ENCODE measurements around the gene FAM156B. TPM values are rescaled to one million over a fixed set of nuclear protein-coding genes. Genes with fewer than 3 reads are reported as not detected.
"Not testable (repeated sequence)": the region's sequence is repeated elsewhere in the genome, so short reads cannot be mapped to it uniquely, and the experiment has no call there.

FAM156B gene
- total RNA-seq, 1 experiment from 2014 or later = 21.8 TPM

DNA sequence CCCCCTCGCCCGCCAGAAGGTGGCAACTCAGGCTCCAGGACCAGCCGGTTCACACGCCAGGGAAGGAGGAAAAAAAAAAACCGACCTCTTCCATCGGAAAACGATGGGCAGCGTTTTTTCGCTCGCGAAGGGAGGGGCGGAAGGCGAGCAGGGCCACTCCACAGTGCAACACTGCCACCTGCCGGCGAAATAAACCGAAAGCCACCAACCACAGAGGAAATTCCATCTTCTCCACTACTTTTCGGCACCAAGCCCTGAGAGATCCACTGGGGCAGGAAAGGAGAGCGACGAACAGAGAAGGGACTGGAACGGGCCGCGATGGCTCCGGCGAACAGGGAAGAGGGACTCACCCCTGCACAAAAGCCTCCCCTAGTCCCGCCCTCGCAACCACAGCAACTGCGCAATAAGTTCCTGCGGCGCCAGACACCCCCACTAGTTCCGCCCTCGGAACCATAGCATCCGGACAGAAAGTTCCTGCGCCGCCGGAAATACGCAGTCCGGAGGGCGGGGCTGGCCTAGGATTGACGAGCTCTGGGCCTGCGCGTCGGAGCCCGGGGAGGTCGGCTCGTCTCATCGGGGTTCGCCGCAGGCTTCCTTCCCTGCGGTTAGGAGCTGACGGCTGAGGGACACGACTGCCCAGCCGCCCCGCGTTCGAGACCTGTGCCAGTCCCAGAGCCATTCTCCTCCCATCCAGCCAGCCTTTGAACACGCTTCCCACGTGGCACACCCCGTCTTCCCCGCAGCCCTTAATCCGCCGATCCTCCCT is 37.8 kb downstream of the FAM156B start:
- Histone ChIP-seq H3K9me3 (ENCODE audit: low read depth, low read length, poor library complexity, severe bottlenecking) (no peaks in the 10 kb centered on the region), H3K36me3 (ENCODE audit: insufficient read depth, low read length, poor library complexity, severe bottlenecking) (no peaks in the 10 kb centered on the region), H3K4me3 (ENCODE audit: low read depth, low read length, poor library complexity, severe bottlenecking) (peak overlapping the region; percentile 70), H3K27ac (ENCODE audit: low read depth, low read length, poor library complexity, severe bottlenecking) (peak overlapping the region; percentile 97), H3K27me3 (replicated peaks; ENCODE audit: insufficient read depth, low read depth, low read length, poor library complexity) (no peaks in the 10 kb centered on the region), H3K4me1 (ENCODE audit: insufficient read depth, low read length, poor library complexity, severe bottlenecking) (no peaks in the 10 kb centered on the region)
- intact Hi-C loops (cut with micrococcal nuclease; ENCODE audit: unreplicated experiment) = no loop called here
- peak; percentile 98 for DNase-seq (ENCODE audit: low spot score)
- ChIA-PET POLR2A (ENCODE audit: low non-redundant PET) (no interaction called here), CTCF (interaction anchor here (0.6 kb wide), 1 partner anchor 673 kb away, joined by 3 read pairs; no protein-coding TSS in a partner anchor)
- TF ChIP-seq, protein P1, sequence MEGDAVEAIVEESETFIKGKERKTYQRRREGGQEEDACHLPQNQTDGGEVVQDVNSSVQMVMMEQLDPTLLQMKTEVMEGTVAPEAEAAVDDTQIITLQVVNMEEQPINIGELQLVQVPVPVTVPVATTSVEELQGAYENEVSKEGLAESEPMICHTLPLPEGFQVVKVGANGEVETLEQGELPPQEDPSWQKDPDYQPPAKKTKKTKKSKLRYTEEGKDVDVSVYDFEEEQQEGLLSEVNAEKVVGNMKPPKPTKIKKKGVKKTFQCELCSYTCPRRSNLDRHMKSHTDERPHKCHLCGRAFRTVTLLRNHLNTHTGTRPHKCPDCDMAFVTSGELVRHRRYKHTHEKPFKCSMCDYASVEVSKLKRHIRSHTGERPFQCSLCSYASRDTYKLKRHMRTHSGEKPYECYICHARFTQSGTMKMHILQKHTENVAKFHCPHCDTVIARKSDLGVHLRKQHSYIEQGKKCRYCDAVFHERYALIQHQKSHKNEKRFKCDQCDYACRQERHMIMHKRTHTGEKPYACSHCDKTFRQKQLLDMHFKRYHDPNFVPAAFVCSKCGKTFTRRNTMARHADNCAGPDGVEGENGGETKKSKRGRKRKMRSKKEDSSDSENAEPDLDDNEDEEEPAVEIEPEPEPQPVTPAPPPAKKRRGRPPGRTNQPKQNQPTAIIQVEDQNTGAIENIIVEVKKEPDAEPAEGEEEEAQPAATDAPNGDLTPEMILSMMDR (conservative IDR thresholded peaks at IDR 0.05; ENCODE audit: low read depth, low read length) = peak; percentile 97
- TF ChIP-seq EZH2 (IDR thresholded peaks at IDR 0.05; ENCODE audit: borderline replicate concordance, low read depth, low read length, poor library complexity, severe bottlenecking) = no peak
- no TSS peak for BruUV-seq (replicated peaks)

DNA sequence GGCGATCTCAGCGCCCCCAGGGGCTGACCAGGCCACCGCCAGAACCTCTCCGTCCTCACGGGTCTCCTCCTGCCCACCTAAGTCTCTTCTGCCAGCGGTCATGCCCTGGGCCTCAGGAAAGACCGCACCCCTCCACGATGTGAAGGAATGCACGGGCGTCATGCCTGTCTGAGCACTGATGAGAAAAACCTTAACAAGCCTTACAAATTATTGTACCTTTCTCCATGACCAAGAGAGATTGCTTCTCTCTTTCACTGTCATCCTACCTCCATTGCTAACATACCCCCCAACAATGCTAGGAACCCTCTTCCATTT is 38.3 kb downstream of the FAM156B start:
- TSS peak; percentile 100 for BruUV-seq (replicated peaks)
- POLR2A ChIA-PET (ENCODE audit: low non-redundant PET); DNase-seq (ENCODE audit: low spot score); H3K27me3 ChIP-seq (replicated peaks; ENCODE audit: insufficient read depth, low read depth, low read length, poor library complexity); H3K9me3 ChIP-seq (ENCODE audit: low read depth, low read length, poor library complexity, severe bottlenecking); intact Hi-C loops (cut with micrococcal nuclease; ENCODE audit: unreplicated experiment); H3K4me1 ChIP-seq (ENCODE audit: insufficient read depth, low read length, poor library complexity, severe bottlenecking); H3K36me3 ChIP-seq (ENCODE audit: insufficient read depth, low read length, poor library complexity, severe bottlenecking): not testable (repeated sequence)
- Histone ChIP-seq H3K27ac (ENCODE audit: low read depth, low read length, poor library complexity, severe bottlenecking) (peak overlapping the region; percentile 97), H3K4me3 (ENCODE audit: low read depth, low read length, poor library complexity, severe bottlenecking) (peak overlapping the region; percentile 70)
- CTCF ChIA-PET = interaction anchor here (0.6 kb wide), 1 partner anchor 674 kb away, joined by 3 read pairs; no protein-coding TSS in a partner anchor

DNA sequence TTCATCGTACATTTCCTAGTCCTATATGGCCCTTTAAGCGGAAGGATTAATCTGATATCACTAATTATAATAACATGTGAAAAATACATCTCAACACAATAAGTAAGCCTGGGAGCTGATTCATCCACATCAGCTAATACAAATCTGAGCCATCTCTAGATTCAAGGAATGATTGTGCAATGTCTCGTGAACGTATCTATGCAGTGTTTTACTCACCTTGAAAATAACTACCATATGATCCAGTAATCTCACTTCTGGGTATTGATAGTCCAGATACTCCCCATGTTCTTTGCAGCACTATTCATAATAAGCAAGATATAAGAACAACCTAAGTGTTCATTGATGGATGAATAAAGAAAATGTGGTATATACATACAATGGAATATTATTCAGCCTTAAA is 43.6 kb downstream of the FAM156B start:
- H3K9me3 ChIP-seq (ENCODE audit: low read depth, low read length, poor library complexity, severe bottlenecking); DNase-seq (ENCODE audit: low spot score); H3K4me1 ChIP-seq (ENCODE audit: insufficient read depth, low read length, poor library complexity, severe bottlenecking); intact Hi-C loops (cut with micrococcal nuclease; ENCODE audit: unreplicated experiment); BruUV-seq (replicated peaks); CTCF ChIA-PET; H3K27ac ChIP-seq (ENCODE audit: low read depth, low read length, poor library complexity, severe bottlenecking); H3K36me3 ChIP-seq (ENCODE audit: insufficient read depth, low read length, poor library complexity, severe bottlenecking); H3K27me3 ChIP-seq (replicated peaks; ENCODE audit: insufficient read depth, low read depth, low read length, poor library complexity); H3K4me3 ChIP-seq (ENCODE audit: low read depth, low read length, poor library complexity, severe bottlenecking); POLR2A ChIA-PET (ENCODE audit: low non-redundant PET): not testable (repeated sequence)

DNA sequence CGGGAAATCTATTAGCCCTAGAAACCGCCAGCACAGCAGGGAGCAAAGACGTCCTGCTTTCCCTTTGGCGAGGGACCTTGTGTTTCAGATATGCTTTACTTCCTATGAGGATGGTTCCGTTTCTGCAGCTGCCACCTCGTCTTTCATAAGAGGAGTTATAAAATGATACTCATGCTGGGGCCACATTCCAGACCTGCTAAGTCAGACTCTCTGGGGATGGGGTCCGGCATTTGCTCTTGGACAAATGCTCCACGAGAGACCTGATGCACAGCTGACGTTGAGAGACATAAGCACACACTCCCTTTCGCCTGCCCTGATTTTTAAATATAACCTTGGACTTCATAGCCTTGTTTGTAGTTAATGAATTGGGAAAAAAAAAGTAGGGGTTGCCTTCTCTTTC is 44.6 kb downstream of the FAM156B start:
- BruUV-seq (replicated peaks); POLR2A ChIA-PET (ENCODE audit: low non-redundant PET); DNase-seq (ENCODE audit: low spot score); H3K4me1 ChIP-seq (ENCODE audit: insufficient read depth, low read length, poor library complexity, severe bottlenecking); CTCF ChIA-PET; H3K9me3 ChIP-seq (ENCODE audit: low read depth, low read length, poor library complexity, severe bottlenecking); intact Hi-C loops (cut with micrococcal nuclease; ENCODE audit: unreplicated experiment); H3K4me3 ChIP-seq (ENCODE audit: low read depth, low read length, poor library complexity, severe bottlenecking); H3K27ac ChIP-seq (ENCODE audit: low read depth, low read length, poor library complexity, severe bottlenecking); H3K36me3 ChIP-seq (ENCODE audit: insufficient read depth, low read length, poor library complexity, severe bottlenecking); H3K27me3 ChIP-seq (replicated peaks; ENCODE audit: insufficient read depth, low read depth, low read length, poor library complexity): not testable (repeated sequence)

DNA sequence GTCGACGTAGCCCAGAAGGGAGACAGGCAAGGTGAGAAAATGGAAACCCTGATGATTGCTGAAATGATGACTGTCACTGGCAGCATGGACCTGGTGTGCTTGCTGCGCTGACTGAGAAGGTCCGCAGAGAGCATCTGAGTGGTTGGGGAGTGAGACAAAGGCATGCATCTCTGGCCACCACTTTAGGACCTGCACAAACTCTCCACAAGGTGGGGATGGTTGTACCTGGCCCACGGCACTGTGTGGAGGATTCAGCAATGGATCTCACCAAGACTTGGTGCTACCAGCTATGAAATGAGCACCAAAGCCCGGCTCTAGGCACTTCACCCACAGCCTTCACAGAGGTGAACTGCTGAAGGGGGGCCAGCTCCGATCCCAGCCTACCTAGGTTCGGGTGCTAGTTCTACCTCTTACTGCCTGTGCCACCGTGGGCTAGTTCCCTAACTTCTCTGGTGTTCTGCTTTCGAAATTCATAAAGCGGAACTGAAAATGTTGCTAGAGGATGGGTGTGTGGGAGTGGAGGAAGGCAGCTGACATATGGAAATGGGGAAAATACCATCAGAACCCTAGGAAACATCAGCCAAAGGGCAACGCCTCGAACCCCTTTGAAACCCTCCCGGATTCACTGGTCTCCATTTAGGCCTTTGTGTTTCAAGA is 48.8 kb downstream of the FAM156B start:
- DNase-seq (ENCODE audit: low spot score); CTCF ChIA-PET; H3K36me3 ChIP-seq (ENCODE audit: insufficient read depth, low read length, poor library complexity, severe bottlenecking); H3K4me1 ChIP-seq (ENCODE audit: insufficient read depth, low read length, poor library complexity, severe bottlenecking); H3K9me3 ChIP-seq (ENCODE audit: low read depth, low read length, poor library complexity, severe bottlenecking); H3K27me3 ChIP-seq (replicated peaks; ENCODE audit: insufficient read depth, low read depth, low read length, poor library complexity); POLR2A ChIA-PET (ENCODE audit: low non-redundant PET); H3K27ac ChIP-seq (ENCODE audit: low read depth, low read length, poor library complexity, severe bottlenecking); H3K4me3 ChIP-seq (ENCODE audit: low read depth, low read length, poor library complexity, severe bottlenecking); intact Hi-C loops (cut with micrococcal nuclease; ENCODE audit: unreplicated experiment); BruUV-seq (replicated peaks): not testable (repeated sequence)

DNA sequence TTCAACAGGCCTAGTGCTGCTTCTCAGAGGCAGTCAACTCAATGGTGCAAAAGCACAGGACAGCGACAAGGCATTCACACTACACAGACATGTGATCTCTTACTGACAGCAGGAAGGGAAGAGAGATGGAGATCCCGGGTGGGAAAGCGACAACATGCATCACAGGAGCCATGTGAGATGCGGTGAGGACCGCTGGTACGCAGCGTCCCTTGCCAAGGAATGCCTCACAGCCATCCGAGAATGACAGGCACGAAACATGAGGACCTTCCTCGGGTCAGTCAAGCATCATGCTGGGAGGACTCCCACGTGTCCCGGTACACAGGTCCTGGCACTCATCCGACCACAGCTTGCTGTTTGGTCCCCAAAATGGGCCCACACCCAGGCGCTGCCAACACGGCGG is 50.4 kb downstream of the FAM156B start:
- CTCF ChIA-PET; BruUV-seq (replicated peaks): not testable (repeated sequence)

DNA sequence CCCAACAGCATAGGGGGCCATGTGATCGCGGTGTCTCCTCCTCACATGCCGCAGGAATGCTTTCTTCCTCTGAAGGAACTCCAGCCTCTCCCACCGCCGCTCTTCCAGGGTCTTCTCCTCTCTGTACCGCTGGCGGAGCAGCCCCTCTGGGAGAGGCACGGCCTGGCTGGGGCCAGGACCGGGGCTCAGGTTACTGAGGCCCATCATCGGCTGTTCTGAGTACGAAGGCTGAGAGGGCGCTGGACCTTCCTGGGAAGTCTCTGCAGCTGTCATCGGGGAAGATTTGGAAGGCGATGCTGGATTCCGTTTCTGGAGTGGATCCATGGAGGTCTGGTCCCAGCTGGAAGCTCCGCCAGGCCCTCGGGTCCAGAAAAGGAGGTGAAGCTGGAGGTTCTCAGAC is 51.1 kb downstream of the FAM156B start:
- CTCF ChIA-PET; BruUV-seq (replicated peaks); H3K4me3 ChIP-seq (ENCODE audit: low read depth, low read length, poor library complexity, severe bottlenecking); POLR2A ChIA-PET (ENCODE audit: low non-redundant PET); H3K4me1 ChIP-seq (ENCODE audit: insufficient read depth, low read length, poor library complexity, severe bottlenecking); H3K27ac ChIP-seq (ENCODE audit: low read depth, low read length, poor library complexity, severe bottlenecking); intact Hi-C loops (cut with micrococcal nuclease; ENCODE audit: unreplicated experiment); H3K9me3 ChIP-seq (ENCODE audit: low read depth, low read length, poor library complexity, severe bottlenecking); DNase-seq (ENCODE audit: low spot score); H3K27me3 ChIP-seq (replicated peaks; ENCODE audit: insufficient read depth, low read depth, low read length, poor library complexity); H3K36me3 ChIP-seq (ENCODE audit: insufficient read depth, low read length, poor library complexity, severe bottlenecking): not testable (repeated sequence)

More for the DNA sequence above, 50.4 kb downstream of the FAM156B start:
- DNase-seq (ENCODE audit: low spot score); intact Hi-C loops (cut with micrococcal nuclease; ENCODE audit: unreplicated experiment); H3K27ac ChIP-seq (ENCODE audit: low read depth, low read length, poor library complexity, severe bottlenecking); H3K27me3 ChIP-seq (replicated peaks; ENCODE audit: insufficient read depth, low read depth, low read length, poor library complexity); POLR2A ChIA-PET (ENCODE audit: low non-redundant PET); H3K4me1 ChIP-seq (ENCODE audit: insufficient read depth, low read length, poor library complexity, severe bottlenecking); H3K36me3 ChIP-seq (ENCODE audit: insufficient read depth, low read length, poor library complexity, severe bottlenecking); H3K4me3 ChIP-seq (ENCODE audit: low read depth, low read length, poor library complexity, severe bottlenecking); H3K9me3 ChIP-seq (ENCODE audit: low read depth, low read length, poor library complexity, severe bottlenecking): not testable (repeated sequence)
